ENCODE results near the gene NUP160.
"Not testable (repeated sequence)": the region's sequence is repeated elsewhere in the genome, so short reads cannot be mapped to it uniquely, and the experiment has no call there.

The NUP160 gene

GRCh38 chr11:47863189-47863897 lies 15.2 kb upstream of the NUP160 start:
- no peak for DNase-seq

- no peak for DNase-seq
Observed at GRCh38 chr11:47861728-47862127, 13.6 kb upstream of the NUP160 start.

- no peak for DNase-seq
Observed at GRCh38 chr11:47860536-47860935, 12.4 kb upstream of the NUP160 start.

- DNase-seq, result no peak
Observed at GRCh38 chr11:47857892-47858543, 9.9 kb upstream of the NUP160 start.

GRCh38 chr11:47857485-47857884 lies 9.3 kb upstream of the NUP160 start:
- no peak for DNase-seq

- DNase-seq, result no peak
Observed at GRCh38 chr11:47856186-47856585, 8.0 kb upstream of the NUP160 start.

GRCh38 chr11:47854667-47855066 lies 6.5 kb upstream of the NUP160 start:
- no peak for DNase-seq

- no peak for DNase-seq
Observed at GRCh38 chr11:47852053-47852452, 3.9 kb upstream of the NUP160 start.

GRCh38 chr11:47850337-47850736 lies 2.2 kb upstream of the NUP160 start:
- no peak for DNase-seq

- DNase-seq, result no peak
Observed at GRCh38 chr11:47848700-47849155, 578 bp upstream of the NUP160 start.

GRCh38 chr11:47847537-47847891 lies 636 bp downstream of the NUP160 start:
- DNase-seq, result no peak

- no peak for DNase-seq
Observed at GRCh38 chr11:47846998-47847397, 1.2 kb downstream of the NUP160 start.

- no peak for DNase-seq
Observed at GRCh38 chr11:47843361-47844055, 4.6 kb downstream of the NUP160 start.

- DNase-seq, result no peak
Observed at GRCh38 chr11:47842749-47843148, 5.4 kb downstream of the NUP160 start.

GRCh38 chr11:47837929-47838328 lies 10.2 kb downstream of the NUP160 start:
- DNase-seq, result no peak

- no peak for DNase-seq
Observed at GRCh38 chr11:47837292-47837691, 10.9 kb downstream of the NUP160 start.

GRCh38 chr11:47830013-47830412 lies 18.1 kb downstream of the NUP160 start:
- DNase-seq, result not testable (repeated sequence)

GRCh38 chr11:47828284-47828683 lies 19.9 kb downstream of the NUP160 start:
- no peak for DNase-seq

GRCh38 chr11:47822664-47823063 lies 25.5 kb downstream of the NUP160 start:
- DNase-seq, result not testable (repeated sequence)

GRCh38 chr11:47819743-47820142 lies 28.4 kb downstream of the NUP160 start:
- no peak for DNase-seq

GRCh38 chr11:47800759-47801158 lies 47.4 kb downstream of the NUP160 start:
- no peak for DNase-seq

GRCh38 chr11:47797633-47798032 lies 50.5 kb downstream of the NUP160 start:
- DNase-seq, result peak; percentile 32

GRCh38 chr11:47791774-47792430 lies 56.2 kb downstream of the NUP160 start:
- DNase-seq, result no peak

- DNase-seq, result not testable (repeated sequence)
Observed at GRCh38 chr11:47790017-47790416, 58.1 kb downstream of the NUP160 start.

Data from activated T-cell treated with anti-CD3 and anti-CD28 coated beads for 4 hours (primary cell).